Glomerular endothelial cell (primary cell): ENCODE results near the gene ALMS1. TPM values are rescaled to one million over a fixed set of nuclear protein-coding genes. Genes with fewer than 3 reads are reported as not detected.
A peak's percentile ranks its signal among the peaks of the same experiment; 100 is the strongest.
"Not testable (repeated sequence)": the region's sequence is repeated elsewhere in the genome, so short reads cannot be mapped to it uniquely, and the experiment has no call there.

Source experiments
- DNase-seq: peaks from one replicate; pipeline ENCODE4 v3.0.0-alpha.2; 2011; ENCODE audit warnings: low read depth, low spot score; ENCODE audit errors: extremely low read depth
- total RNA-seq: library from RNA; depleted of rRNA; stranded (reverse); fragments of >200 nt; gene quantifications from 2 replicates; pipeline ENCODE4 v1.2.3, GENCODE V29; 2015

ALMS1 gene
- total RNA-seq, result 8.0 and 17.4 TPM in 2 replicates

DNA sequence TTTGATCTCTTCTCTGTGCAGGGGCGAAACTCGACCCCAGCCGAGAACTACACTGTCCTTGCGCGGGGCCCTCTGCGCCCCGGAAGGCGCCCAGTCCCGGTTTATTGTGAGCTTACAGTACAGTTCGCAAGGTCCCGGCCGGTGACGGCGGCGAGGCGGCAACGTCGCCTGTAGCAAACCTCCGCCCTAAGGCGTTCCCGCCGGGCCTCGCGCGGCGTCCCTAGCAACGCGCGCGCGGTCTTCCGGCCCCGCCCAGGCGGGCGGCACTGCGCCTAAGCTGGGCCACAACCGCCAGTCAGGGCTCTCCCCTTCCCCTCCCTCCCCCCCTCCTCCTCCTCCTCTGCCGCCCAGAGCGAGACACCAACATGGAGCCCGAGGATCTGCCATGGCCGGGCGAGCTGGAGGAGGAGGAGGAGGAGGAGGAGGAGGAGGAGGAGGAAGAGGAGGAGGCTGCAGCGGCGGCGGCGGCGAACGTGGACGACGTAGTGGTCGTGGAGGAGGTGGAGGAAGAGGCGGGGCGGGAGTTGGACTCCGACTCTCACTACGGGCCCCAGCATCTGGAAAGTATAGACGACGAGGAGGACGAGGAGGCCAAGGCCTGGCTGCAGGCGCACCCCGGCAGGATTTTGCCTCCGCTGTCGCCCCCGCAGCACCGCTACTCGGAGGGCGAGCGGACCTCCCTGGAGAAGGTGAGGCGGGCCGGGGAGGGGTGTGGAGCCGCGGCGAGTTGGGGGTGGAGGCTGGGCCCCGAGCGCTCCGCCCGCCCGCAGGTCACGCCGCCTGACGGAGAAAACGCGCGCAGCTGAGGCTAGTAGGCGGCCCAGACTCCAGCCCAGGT, at the start of gene ALMS1:
Gene ALMS1 (plus strand): TSS at position 333 of the 838 bp plus-strand sequence. CDS start 33 bp downstream, at position 366.
- DNase-seq, result peak; percentile 12

DNA sequence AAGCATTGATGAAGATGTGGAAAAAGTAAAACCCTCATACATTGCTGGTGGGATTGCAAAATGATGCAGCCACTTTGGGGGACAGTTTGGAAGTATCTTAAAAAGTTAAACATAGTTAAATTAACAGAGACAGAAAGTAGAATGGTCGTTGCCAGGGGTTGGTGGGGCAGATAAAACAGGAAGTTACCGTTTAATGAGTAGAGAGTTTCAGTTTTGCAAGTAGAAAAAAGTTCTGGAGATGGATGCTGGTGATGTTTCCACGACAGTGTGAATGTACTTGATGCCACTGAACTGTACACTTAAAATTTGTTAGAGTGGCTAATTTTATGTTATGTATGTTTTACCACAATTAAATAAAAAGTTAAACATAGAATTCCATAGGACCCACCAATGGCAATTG, 47.8 kb upstream of the ALMS1 start:
- no peak for DNase-seq

GRCh38 chr2:73339201-73339600, 46.4 kb upstream of the ALMS1 start:
- no peak for DNase-seq

- no peak for DNase-seq
These were observed 44.6 kb upstream of the ALMS1 start for GRCh38 chr2:73341039-73341438.

GRCh38 chr2:73343992-73344391, 41.6 kb upstream of the ALMS1 start:
- no peak for DNase-seq

GRCh38 chr2:73344747-73345146, 40.9 kb upstream of the ALMS1 start:
- DNase-seq, result not testable (repeated sequence)

- DNase-seq, result no peak
These were observed 35.5 kb upstream of the ALMS1 start for GRCh38 chr2:73350035-73350691.

DNA sequence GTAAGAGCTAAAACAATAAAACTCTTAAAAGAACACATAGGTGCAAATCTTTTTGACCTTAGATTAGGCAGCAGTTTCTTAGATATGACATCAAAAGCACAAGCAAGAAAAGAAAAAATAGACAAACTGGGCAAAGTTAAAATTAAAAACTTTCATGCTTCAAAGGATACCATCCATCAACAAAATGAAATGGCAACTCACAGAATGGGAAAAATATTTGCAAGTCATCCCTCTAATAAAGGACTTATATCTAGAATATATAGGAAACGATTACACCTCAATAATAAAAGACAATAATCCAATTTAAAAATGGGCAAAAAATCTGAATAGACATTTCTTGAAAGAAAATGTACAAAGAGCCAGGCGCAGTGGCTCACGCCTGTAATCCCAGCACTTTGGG, 29.5 kb upstream of the ALMS1 start:
- DNase-seq, result no peak

- no peak for DNase-seq
These were observed 25.5 kb upstream of the ALMS1 start for GRCh38 chr2:73359915-73360697.

DNA sequence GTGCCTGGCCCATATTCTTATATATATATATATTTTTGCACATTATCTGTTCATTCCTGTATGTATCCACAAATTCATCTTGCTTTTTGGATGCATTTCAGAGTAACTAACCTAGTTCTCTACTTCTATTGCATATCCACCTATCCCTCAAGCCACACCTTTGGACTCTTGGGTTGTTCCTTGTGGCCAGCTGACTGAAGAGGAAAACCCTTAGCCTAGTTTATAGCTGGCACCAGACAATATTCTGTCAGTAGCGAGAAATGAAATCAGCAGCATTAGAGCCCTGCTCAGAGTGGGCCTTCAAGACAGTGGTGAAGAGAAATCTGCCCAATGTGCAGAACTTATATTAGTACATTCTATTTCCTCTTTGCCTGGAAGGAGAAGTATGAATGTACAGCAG, 19.6 kb upstream of the ALMS1 start:
- no peak for DNase-seq

DNA sequence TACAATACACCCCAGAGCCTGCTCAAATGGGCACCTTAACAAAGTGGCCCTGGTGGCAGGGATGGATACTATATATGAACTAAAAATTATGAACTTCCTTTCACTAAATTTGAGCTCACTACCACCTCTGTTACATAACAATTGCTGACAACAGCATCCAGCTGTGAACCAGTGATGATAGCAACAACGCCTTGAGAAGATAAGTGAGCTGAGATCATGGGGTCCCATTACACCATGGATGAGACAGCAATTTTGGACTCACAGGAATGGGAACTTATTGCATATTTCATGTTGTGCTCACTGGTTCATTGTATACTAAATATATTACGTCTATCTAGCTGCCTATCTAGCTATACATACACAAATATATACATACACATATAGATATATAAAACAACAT, 16.9 kb upstream of the ALMS1 start:
- DNase-seq, result no peak

DNA sequence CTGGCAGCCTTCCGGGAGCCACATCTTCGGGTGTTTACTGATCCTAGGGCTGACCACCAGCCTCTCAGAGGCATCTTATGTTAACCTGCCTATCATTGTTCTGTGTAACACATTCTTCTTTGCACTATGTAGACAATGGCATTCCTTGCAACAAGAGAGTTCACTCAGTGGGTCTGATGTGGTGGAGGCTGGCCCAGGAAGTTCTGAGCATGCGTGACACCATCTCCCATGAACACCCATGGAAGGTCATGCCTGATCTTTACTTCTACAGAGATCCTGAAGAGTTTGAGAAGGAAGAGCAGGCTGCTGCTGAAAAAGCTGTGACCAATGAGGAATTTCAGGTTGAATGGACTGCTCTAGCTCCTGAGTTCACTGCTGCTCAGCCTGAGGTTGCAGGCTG, 15.3 kb upstream of the ALMS1 start:
- DNase-seq, result no peak

DNA sequence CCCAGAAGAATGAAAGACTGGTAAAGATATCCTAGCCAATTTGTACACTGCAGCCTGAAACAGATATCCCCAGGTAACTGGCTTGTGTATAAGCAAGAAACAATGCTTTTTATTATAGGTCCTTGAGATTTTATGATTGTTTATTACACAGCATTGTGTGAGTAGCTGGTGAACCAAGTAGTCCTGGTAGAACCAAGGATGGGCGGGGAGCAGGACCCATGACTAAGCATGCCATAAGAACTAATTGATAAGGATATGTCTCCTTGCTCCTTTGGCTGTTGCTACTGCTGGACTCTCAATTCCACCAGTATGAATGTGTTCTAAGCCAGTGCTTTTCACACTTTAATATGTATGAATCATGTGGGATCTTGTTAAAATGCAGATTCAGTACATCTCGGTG, 12.3 kb upstream of the ALMS1 start:
- no peak for DNase-seq

- DNase-seq, result no peak
These were observed 11.4 kb upstream of the ALMS1 start for GRCh38 chr2:73374269-73374668.

GRCh38 chr2:73376681-73377080, 9.0 kb upstream of the ALMS1 start:
- DNase-seq, result no peak

DNA sequence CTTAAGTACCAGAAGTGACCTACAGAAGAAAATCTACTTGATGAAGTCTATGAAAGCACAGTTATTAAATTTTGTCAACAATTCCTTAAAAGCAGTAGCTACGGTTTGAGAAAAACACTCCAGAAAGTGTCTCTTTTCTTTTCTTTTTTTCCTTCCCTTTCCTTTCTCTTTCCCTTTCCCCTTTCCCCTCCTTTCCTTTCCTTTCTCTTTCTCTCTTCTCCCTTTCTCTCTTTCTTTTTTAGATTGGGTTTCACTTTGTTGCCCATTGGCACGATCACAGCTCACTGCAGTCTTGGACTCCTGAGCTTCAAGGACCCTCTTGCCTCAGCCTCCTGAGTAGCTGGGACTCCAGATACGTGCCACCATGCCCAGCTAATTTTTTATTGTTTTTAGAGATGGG, 2.6 kb upstream of the ALMS1 start:
- DNase-seq, result no peak

- DNase-seq, result no peak
These were observed 523 bp upstream of the ALMS1 start for GRCh38 chr2:73385123-73385503.

DNA sequence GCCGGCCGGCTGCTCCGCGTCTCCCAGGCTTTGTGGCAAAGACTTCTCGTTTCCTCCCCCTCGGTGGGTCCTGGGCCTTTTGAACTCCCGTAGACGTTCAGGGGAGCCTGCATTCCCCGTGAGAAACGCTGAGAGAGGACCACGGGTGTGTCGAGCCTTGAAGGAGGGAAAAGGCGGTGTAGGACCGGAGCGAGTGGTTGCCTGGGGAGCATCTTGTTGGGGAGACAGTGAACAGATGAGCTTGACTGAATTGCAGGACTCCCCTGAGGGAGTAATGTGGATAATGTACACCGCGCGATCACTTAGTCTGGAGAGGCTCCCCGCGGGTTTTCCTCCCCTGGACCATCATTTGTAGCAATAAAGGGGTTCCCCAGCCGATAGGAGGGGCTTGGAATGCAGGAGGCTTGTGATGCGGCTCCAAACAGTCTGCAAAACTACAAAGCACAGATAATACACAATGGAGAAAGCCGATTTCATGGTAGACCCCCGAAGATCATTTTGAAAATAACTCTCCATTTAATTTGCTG, 769 bp downstream of the ALMS1 start:
- no peak for DNase-seq

DNA sequence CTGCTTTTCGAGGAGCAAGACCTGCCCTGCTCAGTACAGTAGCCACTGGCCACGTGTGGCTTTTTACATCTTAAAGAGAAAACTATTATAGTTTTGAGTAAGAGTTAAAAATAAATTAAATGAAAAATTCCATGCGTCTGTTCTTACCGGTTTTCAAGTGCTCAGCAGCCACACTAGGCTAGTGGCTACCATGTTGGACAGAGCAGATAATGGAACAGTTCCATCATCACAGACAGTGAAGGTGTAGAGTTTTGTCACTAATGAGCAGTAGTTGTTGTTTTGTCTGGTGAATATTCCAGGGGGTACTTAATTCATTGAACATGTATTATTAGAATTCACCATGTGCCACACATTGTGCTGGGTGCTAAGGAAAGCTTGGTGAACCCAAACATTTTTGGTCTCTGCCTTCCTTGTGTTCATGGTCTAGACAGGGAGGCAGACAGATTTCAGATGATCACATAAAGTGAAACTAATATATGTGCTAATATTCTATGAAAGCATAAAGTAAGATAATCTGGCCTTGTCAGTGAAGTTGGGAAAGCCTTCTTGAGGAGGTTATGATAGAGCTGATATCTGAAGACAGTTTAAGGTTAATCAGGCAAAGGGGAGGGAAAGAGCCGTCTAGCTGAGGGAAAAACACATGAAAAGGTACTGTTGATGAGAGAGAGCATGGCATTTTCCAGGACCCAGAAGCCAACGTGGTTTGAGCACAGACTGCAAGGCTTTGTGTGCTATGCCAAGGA, 1.4 kb downstream of the ALMS1 start:
- no peak for DNase-seq

DNA sequence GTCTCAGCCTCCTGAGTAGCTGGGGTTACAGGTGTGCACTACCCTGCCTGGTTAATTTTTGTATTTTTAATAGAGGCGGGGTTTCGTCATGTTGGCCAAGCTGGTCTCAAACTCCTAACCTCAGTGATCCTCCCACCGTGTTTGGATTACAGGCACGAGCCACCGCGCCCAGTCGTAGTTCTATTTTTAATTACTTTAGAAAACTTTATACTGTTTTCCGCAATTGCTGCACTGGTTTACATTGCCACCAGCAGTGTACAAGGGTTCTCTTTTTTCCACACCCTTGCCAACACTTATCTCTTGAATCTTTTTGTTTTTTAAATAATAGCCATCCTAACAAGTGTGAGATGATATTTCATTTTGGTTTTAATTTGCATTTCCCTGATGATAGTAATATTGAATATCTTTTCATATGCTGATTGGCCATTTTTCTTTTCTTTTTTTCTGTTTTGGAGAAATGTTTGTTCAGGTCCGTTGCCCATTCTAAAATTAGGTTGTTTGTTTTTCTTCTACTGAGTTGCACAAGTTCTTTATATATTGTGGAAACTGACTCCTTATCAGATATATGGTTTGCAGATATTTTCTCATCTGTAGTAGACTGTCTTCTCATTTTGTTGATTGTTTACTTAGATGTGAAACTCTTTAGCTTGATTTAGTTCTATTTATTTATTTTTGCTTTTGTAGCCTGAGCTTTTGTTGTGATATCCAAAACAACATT, 16.9 kb downstream of the ALMS1 start:
- DNase-seq, result no peak
